GM23338 (cell line): ENCODE results near the gene PRR29.

ENCODE experiments used
- CTCF ChIP-seq, 2 experiments: fragments of 200-600 bp in 1 of 2; sonication (generic) in 1 of 2; conservative IDR thresholded peaks; 2 replicates each; pipeline versions ENCODE4 v1.5.1 to v1.6.1; 2016 to 2017; ENCODE audit warnings: antibody characterized with exemption in 2 of 2, low read depth in 2 of 2, mild to moderate bottlenecking in 2 of 2, moderate library complexity in 1 of 2
- EZH2phosphoT487 ChIP-seq: fragments of 200-600 bp; sonication (generic); IDR thresholded peaks from one replicate; pipeline ENCODE4 v1.8.1; 2018; ENCODE audit warnings: antibody characterized with exemption; ENCODE audit not compliant: unreplicated experiment
- POLR2AphosphoS5 ChIP-seq: IDR thresholded peaks from 2 replicates; pipeline ENCODE4 v1.6.1; 2016; ENCODE audit warnings: antibody characterized with exemption, low read depth
- REST ChIP-seq: IDR thresholded peaks from one replicate; pipeline ENCODE4 v1.6.1; 2018; ENCODE audit warnings: antibody characterized with exemption; ENCODE audit not compliant: unreplicated experiment

- TF ChIP-seq CTCF (conservative IDR thresholded peaks at IDR 0.05; ENCODE audit: low read depth in 2 of 2) (no peak), REST (no peak), POLR2AphosphoS5 (no peak), EZH2phosphoT487 (no peak)
These were observed 40.4 kb downstream of the PRR29 start for GRCh38 chr17:64038331-64039105.
